GM21423 (cell line): ENCODE results near the gene TIPARP.
"Not testable (repeated sequence)": the region's sequence is repeated elsewhere in the genome, so short reads cannot be mapped to it uniquely, and the experiment has no call there.

Experiments used
- ATAC-seq: cut with Tn5 transposase; IDR thresholded peaks from one replicate; pipeline ENCODE4 v1.9.1; 2021; ENCODE audit warnings: mild to moderate bottlenecking, moderate library complexity; ENCODE audit not compliant: unreplicated experiment

TIPARP gene

DNA sequence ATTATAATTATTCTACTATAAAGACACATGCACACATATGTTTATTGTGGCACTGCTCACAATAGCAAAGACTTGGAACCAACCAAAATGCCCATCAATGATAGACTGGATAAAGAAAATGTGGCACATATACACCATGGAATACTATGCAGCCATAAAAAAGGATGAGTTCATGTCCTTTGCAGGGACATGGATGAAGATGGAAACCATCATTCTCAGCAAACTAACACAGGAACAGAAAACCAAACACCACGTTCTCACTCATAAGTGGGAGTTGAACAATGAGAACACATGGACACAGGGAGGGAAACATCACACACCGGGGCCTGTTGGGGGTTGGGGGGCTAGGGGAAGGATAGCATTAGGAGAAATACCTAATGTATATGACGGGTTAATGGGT, 62.7 kb downstream of the TIPARP start:
- not testable (repeated sequence) for ATAC-seq

DNA sequence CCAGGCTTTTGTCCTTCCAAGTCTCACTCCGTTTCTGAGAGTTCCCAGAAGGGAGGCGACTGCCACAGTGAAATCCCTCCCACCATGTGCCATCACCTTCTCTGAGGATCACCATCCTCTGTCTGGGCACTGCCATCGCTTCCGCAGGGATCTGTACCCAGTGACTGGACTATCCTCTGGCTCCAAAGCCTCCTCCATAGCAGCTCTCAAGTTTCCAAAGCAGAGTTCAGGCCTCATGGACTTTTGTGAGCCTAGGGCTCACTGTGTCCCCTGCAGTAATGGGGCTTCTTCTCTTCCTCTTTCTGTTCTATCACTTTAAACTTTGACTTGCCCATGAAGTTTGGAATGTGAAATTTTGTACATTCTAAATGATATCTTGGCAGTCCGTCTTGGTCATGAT, 63.9 kb downstream of the TIPARP start:
- ATAC-seq, result no peak

DNA sequence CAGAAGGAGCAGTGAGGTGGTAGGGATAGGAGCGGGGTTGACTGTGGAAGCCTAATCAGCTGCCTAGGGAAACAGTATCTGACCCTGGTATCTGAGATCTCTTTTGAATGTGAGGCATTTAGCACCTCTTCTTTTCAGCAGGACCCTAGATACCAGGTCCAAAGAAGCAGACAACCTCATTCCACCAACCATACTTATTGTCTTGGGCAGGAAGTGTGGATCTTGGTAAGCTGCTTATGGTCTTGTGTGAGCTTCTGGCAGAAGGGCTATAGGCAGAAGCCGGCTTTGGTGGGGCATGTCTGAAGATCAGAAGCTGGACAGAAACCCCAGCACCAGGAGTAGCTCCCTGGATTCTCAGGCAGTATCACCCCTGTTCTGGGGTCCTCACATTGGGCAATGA, 65.6 kb downstream of the TIPARP start:
- no peak for ATAC-seq

DNA sequence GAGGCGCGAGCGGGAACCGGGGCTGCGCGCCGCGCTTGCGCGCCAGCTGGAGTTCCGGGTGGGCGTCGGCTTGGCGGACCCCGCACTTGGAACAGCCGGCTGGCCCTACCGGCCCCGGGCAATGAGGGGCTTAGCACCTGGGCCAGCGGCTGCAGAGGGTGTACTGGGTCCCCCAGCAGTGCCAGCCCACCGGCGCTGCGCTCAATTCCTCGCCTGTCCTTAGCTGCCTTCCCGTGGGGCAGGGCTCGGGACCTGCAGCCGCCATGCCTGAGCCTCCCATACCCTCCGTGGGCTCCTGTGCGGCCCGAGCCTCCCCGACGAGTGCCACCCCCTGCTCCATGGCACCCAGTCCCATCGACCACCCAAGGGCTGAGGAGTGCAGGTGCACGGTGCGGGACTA, 66.2 kb downstream of the TIPARP start:
- ATAC-seq, result not testable (repeated sequence)

DNA sequence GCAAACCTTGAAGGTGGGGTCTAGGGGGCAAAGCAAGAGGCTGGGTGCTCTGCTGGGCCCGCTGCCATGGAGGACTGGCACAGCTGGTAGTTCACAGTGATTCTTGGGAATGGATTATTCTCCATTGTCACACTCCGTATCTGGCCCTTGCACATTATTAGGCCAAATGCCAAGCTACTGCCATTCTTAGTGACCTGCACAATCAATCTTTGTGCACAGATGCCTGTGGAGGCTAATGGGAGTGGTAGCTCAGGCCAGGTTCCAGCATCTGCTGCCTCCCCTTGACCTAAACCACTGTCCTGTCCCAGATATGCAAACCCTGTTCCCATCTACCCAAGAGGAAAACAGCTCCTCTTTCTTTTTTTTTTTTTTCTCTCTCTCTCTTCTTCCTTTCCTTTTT, 67.5 kb downstream of the TIPARP start:
- no peak for ATAC-seq

DNA sequence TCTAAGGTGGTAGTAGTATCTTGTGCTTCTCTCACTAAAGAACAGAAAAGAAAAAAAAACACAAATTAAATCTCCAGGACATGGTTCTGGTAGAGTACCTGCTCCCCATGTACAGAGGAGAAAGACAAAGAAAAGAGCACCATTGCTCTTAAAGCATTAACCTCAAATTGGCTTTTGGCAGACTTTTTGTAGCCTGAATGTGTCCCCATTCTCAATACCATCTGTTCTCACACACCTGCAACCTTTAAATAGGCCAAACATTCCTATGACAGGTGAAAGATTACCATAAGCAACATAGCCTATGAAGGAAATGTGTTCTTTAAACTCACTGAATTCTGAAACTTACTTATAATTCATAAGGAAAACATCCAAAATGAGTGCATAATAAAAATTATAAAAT, 68.0 kb downstream of the TIPARP start:
- no peak for ATAC-seq

DNA sequence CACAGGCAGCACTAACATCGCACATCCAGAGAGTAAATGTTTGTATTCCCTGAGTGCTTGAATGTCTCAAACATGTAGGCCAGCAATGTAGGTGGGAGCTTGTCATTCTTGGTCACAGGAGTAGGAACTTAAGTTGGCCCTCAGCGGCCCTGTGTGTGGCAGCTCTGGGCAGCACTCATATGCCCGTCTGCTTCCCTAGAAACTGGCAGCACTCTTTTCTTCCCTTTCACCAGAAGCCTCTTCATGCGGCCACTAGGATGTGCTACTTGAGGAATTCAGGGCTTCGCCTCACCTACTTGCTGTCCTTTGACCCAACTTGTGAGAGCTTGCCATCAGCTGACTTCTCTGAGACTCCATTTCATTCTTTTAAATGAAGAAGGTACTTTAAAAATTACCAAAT, 69.5 kb downstream of the TIPARP start:
- ATAC-seq, result no peak

DNA sequence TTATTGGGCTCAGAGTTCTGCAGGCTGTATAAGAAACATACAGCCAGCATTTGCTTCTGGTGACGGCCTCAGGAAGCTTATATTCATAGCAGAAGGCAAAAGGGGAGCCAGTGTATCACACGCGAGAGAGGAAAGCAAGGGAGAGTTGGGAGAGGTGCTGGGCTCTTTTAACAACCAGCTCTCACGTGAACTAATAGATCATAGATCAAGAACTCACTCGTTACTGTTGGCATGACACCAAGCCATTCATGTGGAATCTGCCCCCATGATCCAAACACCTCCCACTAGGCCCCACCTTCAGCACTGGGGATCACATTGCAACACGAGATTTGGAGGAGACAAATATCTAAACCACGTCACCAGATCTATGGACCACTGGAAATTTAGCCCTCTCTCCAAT, 70.2 kb downstream of the TIPARP start:
- ATAC-seq, result no peak

DNA sequence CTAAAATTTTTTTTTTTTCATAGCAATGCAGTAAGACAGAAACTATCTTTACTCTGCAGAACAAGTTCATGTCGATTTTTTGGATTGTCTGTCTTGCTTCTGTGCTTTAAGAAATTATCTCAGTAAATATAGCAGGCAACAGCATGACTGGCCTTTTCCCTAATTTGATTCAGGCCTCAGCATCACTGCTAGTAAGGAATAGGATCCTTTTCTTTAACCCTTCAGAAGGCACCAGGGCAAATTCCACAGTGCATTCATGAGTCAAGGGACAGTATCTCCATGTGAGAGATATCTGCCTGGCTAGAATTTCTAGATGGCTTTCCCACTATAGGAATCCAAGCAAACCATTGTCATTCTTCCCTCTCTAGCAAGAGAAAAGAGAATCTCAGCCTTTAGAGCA, 71.4 kb downstream of the TIPARP start:
- ATAC-seq, result no peak

DNA sequence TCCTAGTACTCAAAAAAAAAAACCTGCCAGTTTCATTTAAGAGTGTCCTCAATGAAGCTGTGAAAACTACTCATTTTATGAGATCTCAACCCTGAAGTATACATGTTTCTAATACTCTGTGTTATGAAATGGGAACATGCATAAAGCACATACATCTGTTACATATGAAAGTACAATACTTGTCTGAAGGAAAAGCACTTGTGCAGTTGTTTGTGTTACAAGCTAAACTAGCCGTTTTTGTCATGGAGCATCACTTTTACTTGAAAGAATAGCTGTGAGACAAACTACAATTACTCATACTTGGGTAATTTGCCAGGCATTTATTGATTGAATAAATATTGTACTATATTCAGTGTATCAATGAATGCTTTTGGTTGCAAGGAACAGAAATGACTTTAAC, 72.7 kb downstream of the TIPARP start:
- ATAC-seq, result no peak

DNA sequence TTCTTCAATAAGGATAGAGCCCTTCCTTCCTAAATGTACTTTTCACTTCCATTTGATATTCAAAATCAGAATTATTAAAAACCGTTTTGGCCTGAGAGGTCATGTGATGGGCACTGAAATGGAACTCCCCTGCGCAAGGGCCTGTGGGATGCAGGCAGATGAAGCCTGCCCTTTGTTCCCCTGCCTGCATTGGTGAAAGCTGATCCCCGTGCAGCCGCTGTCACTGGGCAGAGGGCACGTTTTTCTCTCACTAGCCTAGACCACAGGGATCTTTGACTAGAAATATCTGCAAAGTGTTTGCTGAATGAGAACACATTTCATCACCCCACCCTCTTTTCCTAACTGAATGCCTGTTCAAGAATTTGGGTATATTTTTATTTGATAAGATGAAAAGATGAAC, 74.9 kb downstream of the TIPARP start:
- ATAC-seq, result no peak

DNA sequence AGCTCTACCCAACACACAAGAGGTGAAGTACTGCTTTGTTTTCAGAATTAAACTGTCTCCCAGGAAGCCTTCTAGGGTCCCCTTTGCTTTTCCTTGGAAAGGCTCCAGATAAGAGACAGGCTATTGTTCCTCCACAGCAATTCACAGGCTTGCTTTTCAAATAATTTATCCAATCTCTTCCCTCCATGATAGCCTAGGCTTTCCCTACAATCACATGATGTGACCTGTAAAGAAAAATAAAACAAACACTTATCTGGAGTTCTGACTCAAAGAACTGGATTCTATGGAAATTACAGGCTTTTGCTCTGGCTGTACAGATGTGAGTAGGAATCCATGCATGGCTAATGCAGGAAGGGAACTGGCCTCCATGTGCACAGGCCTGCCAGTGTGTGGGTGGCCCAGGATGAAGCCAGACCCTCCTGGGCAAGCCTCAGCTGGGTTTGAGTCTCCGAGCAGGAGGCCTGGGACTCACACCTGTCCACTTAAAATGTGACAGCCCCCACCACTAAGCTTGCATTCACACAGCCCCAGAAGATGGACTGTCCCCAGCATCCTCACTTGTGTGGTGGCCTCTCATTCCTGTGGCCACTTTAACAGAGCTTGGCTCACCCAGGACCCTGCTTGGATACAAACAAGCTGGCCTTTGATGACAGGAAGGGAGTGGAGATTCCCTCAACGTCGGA, 75.9 kb downstream of the TIPARP start:
- ATAC-seq, result no peak

DNA sequence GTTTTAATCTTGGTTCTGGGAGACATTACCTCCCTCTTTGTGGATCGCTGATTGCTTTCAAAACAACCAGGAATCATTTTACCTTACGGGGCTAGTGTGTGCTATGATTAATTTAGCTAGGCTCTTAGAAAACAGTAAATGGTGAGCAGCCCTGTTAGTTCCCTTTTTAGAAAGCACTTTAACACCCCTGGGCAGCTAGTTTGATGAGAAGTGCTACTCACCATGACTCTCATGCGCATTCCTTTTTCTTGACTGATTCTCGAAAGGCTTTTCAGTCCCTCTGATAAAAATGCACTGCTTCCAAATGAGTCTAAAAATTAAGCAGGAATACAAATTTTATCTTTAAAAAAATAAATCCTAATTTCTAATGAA, 76.5 kb downstream of the TIPARP start:
- no peak for ATAC-seq

DNA sequence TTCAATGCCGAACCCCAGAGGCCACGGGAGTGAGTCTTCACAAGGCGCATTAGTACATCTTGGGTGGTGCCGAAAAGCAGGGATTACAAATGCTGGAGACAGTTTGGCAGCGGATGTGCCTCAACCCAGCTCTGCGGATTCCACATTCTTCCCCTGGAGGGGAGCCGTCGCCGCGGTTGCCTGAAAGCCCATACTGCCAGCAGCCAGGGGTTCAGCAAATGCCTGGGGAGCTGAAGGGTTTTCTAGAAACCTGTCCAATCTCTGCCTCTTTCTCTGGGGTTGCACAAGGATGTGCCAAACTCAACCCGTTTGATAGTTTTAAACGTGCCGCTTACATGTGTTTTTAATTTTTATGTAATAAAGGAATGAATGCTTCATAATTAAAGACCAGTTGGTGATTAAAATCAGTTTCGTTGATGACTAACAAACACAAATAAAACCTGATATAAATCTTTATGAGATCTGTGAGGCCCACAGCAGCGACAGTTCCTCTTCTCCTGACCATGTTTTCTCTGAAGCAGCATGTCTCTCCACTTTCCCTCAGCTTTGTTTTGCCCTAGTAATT, 77.2 kb downstream of the TIPARP start:
- no peak for ATAC-seq
